IPS DF 6.9 (cell line): Measurements from ENCODE around the gene NPAS2.

Source experiments
- DNase-seq: peaks from one replicate; pipeline ENCODE4 v3.0.0-alpha.2; 2013; ENCODE audit warnings: low read depth, low spot score
- H3K27ac ChIP-seq: one replicate; pipeline ENCODE4 v1.5.1; 2013; ENCODE audit warnings: low read length, control low read depth
- H3K27me3 ChIP-seq: 2 replicates; pipeline ENCODE4 v1.6.1; 2013; ENCODE audit warnings: mild to moderate bottlenecking, low read length; ENCODE audit not compliant: control insufficient read depth, insufficient read depth
- H3K36me3 ChIP-seq: 2 replicates; pipeline ENCODE4 v1.6.1; 2013; ENCODE audit warnings: low read length; ENCODE audit not compliant: control insufficient read depth, insufficient read depth
- H3K4me1 ChIP-seq: 2 replicates; pipeline ENCODE4 v1.6.1; 2013; ENCODE audit warnings: low read length; ENCODE audit not compliant: control insufficient read depth, insufficient read depth
- H3K4me3 ChIP-seq: 2 replicates; pipeline ENCODE4 v1.5.1; 2013; ENCODE audit warnings: mild to moderate bottlenecking, low read length
- H3K9me3 ChIP-seq: 2 replicates; pipeline ENCODE4 v1.6.1; 2013; ENCODE audit warnings: low read length, inconsistent platforms; ENCODE audit not compliant: control insufficient read depth, insufficient read depth
- whole genome bisulfite sequencing: extraction: QIAGEN DNeasy Blood & Tissue Kit; methylation state at CpG from one replicate; pipeline ENCODE4 v1.1.7; 2013; ENCODE audit warnings: mixed read lengths, missing lambda C conversion rate; ENCODE audit not compliant: insufficient read length, insufficient coverage; 5-methylcytosine and 5-hydroxymethylcytosine counted together

Gene NPAS2

GRCh38 chr2:101011152-101011551 is 191.2 kb downstream of the NPAS2 start:
- H3K4me3 ChIP-seq, result no peak overlapping the region
- no peaks in the 10 kb centered on the region for H3K9me3 ChIP-seq
- no peak overlapping the region for H3K27ac ChIP-seq
- no peaks in the 10 kb centered on the region for H3K27me3 ChIP-seq
- peaks cover 11% of the 10 kb centered on the region for H3K36me3 ChIP-seq
- no peak for DNase-seq
- WGBS, result no CpG with 5 or more reads among the region's 10 CpGs
- no peaks in the 10 kb centered on the region for H3K4me1 ChIP-seq

GRCh38 chr2:101012054-101012705 is 192.2 kb downstream of the NPAS2 start:
- H3K9me3 ChIP-seq, result no peaks in the 10 kb centered on the region
- H3K4me1 ChIP-seq, result no peaks in the 10 kb centered on the region
- no peak for DNase-seq
- no CpG with 5 or more reads among the region's 8 CpGs for WGBS
- no peaks in the 10 kb centered on the region for H3K27me3 ChIP-seq
- no peak overlapping the region for H3K4me3 ChIP-seq
- H3K27ac ChIP-seq, result no peak overlapping the region
- H3K36me3 ChIP-seq, result peaks cover 9% of the 10 kb centered on the region

GRCh38 chr2:101012706-101013181 is 192.8 kb downstream of the NPAS2 start:
- Histone ChIP-seq H3K27ac (no peak overlapping the region), H3K4me3 (no peak overlapping the region), H3K4me1 (no peaks in the 10 kb centered on the region), H3K27me3 (no peaks in the 10 kb centered on the region), H3K9me3 (no peaks in the 10 kb centered on the region), H3K36me3 (peaks cover 4% of the 10 kb centered on the region)
- DNase-seq, result no peak
- WGBS, result no CpG with 5 or more reads among the region's 5 CpGs

GRCh38 chr2:101014264-101014857 is 194.4 kb downstream of the NPAS2 start:
- H3K27me3 ChIP-seq, result no peaks in the 10 kb centered on the region
- no CpG with 5 or more reads among the region's 6 CpGs for WGBS
- H3K27ac ChIP-seq, result no peak overlapping the region
- no peaks in the 10 kb centered on the region for H3K9me3 ChIP-seq
- no peak for DNase-seq
- no peak overlapping the region for H3K4me3 ChIP-seq
- no peaks in the 10 kb centered on the region for H3K4me1 ChIP-seq
- H3K36me3 ChIP-seq, result no peaks in the 10 kb centered on the region; the same call in 1 of the 2 replicates

GRCh38 chr2:101017371-101017770 is 197.4 kb downstream of the NPAS2 start:
- H3K27me3 ChIP-seq, result no peaks in the 10 kb centered on the region
- DNase-seq, result no peak
- H3K27ac ChIP-seq, result no peak overlapping the region
- no peaks in the 10 kb centered on the region for H3K4me1 ChIP-seq
- H3K9me3 ChIP-seq, result no peaks in the 10 kb centered on the region
- H3K36me3 ChIP-seq, result peaks cover 4% of the 10 kb centered on the region; the same call in 1 of the 2 replicates
- no CpG with 5 or more reads among the region's 3 CpGs for WGBS
- H3K4me3 ChIP-seq, result no peak overlapping the region

- peaks cover 4% of the 10 kb centered on the region; the same call in 1 of the 2 replicates for H3K36me3 ChIP-seq
- no peaks in the 10 kb centered on the region for H3K27me3 ChIP-seq
- H3K4me3 ChIP-seq, result no peak overlapping the region
- H3K4me1 ChIP-seq, result no peaks in the 10 kb centered on the region
- no CpG with 5 or more reads among the region's 8 CpGs for WGBS
- H3K9me3 ChIP-seq, result no peaks in the 10 kb centered on the region
- DNase-seq, result no peak
- H3K27ac ChIP-seq, result no peak overlapping the region
Observed at GRCh38 chr2:101018934-101019333, 199.0 kb downstream of the NPAS2 start.

GRCh38 chr2:101022221-101022620 is 202.3 kb downstream of the NPAS2 start:
- H3K27me3 ChIP-seq, result no peaks in the 10 kb centered on the region
- H3K36me3 ChIP-seq, result 0 out of 2 replicates have a peak, but pooled peaks cover 4% of the 10 kb centered on the region
- no peaks in the 10 kb centered on the region for H3K9me3 ChIP-seq
- H3K4me1 ChIP-seq, result peaks cover 4% of the 10 kb centered on the region
- H3K27ac ChIP-seq, result no peak overlapping the region
- no peak for DNase-seq
- no peak overlapping the region for H3K4me3 ChIP-seq
- 100% methylated on average over 1 of the region's 16 CpGs for WGBS

GRCh38 chr2:101023327-101024107 is 203.6 kb downstream of the NPAS2 start:
- H3K27me3 ChIP-seq, result no peaks in the 10 kb centered on the region
- no CpG with 5 or more reads among the region's 6 CpGs for WGBS
- no peak overlapping the region for H3K4me3 ChIP-seq
- H3K27ac ChIP-seq, result no peak overlapping the region
- H3K9me3 ChIP-seq, result no peaks in the 10 kb centered on the region
- DNase-seq, result no peak
- H3K4me1 ChIP-seq, result peaks cover 4% of the 10 kb centered on the region
- 0 out of 2 replicates have a peak, but pooled peaks cover 4% of the 10 kb centered on the region for H3K36me3 ChIP-seq

GRCh38 chr2:101025561-101025960 is 205.6 kb downstream of the NPAS2 start:
- H3K27ac ChIP-seq, result no peak overlapping the region
- no peak for DNase-seq
- H3K27me3 ChIP-seq, result no peaks in the 10 kb centered on the region
- WGBS, result no CpG with 5 or more reads among the region's 6 CpGs
- H3K9me3 ChIP-seq, result no peaks in the 10 kb centered on the region
- no peak overlapping the region for H3K4me3 ChIP-seq
- H3K36me3 ChIP-seq, result 0 out of 2 replicates have a peak, but pooled peaks cover 7% of the 10 kb centered on the region
- peaks cover 4% of the 10 kb centered on the region for H3K4me1 ChIP-seq

GRCh38 chr2:101026253-101026701 is 206.3 kb downstream of the NPAS2 start:
- Histone ChIP-seq H3K4me3 (no peak overlapping the region), H3K36me3 (0 out of 2 replicates have a peak, but pooled peaks cover 7% of the 10 kb centered on the region), H3K9me3 (no peaks in the 10 kb centered on the region), H3K27ac (no peak overlapping the region), H3K27me3 (no peaks in the 10 kb centered on the region), H3K4me1 (peaks cover 4% of the 10 kb centered on the region)
- no CpG with 5 or more reads among the region's 9 CpGs for WGBS
- DNase-seq, result no peak
